NCI-H460 (cell line): ENCODE data around the gene CPA3. TPM values are rescaled to one million over a fixed set of nuclear protein-coding genes. Genes with fewer than 3 reads are reported as not detected.

Experiments used
- DNase-seq: peaks from one replicate; pipeline ENCODE4 v3.0.0-alpha.2; 2016; ENCODE audit warnings: low read depth; ENCODE audit errors: extremely low read depth
- total RNA-seq: library from RNA; depleted of rRNA; stranded (reverse); fragments of >200 nt; shearing (Covaris generic); gene quantifications from 2 replicates; pipeline ENCODE4 v1.2.3, GENCODE V29; 2014; rRNA removed

The CPA3 gene
- total RNA-seq, 1 experiment from 2014 or later, result not detected

- DNase-seq, result no peak
Measured at GRCh38 chr3:148914936-148915690, 50.0 kb downstream of the CPA3 start.

DNA sequence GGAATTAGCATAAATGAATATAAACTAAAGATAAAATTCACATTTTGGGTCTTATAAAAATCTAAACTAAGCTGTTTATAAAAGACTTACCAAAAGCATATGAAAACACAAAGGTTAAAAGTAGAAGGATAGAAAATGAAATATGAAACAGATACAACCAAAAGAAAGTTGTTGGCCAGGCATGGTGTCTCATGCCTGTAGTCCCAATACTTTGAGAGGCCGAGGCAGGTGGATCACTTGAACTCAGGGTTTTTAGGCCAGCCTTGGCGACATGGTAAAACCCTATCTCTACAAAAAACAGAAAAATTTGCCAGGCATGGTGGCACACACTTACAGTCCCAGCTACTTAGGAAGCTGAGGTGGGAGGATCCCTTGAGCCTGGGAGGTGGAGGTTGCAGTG lies 51.0 kb downstream of the CPA3 start:
- no peak for DNase-seq

DNA sequence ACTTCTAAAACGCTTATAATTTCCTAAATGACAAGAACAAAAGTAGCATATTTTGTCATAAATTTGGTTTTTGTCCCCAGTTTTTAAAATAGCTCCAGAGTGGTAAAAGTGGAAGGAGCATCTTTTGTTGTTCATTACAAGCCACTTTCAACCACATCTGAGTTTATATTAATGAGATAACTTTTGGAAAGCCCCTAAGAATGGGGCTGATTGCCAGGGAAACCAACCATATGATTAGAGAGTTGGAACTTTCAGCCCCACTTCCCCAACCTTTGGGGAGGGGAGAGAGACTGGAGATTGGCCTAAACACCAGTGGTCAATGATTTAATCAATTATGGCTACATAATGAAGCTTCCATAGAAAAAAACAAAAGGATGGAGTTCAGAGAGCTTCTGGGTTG lies 57.4 kb downstream of the CPA3 start:
- no peak for DNase-seq

GRCh38 chr3:148923592-148923991 lies 58.5 kb downstream of the CPA3 start:
- DNase-seq, result no peak

GRCh38 chr3:148924562-148924961 lies 59.5 kb downstream of the CPA3 start:
- DNase-seq, result no peak

DNA sequence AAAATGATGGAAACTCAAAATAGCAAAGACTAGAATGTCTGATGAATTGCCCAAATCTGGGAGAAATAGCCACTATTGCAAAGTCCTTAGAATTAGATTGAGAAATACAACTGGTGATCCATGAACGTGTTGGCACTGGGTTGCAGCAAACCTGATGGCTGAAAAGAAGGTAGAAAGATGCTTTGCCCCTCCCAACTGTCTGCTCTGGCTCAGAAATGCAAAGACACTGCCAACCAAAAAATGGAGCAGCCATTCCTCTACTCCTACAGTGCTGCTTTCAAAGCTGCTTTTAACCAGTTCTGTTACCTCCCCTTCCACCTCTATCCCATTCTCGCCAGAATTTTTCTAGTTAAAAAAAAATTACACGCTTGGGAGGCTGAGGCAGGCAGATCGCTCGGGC lies 60.7 kb downstream of the CPA3 start:
- DNase-seq, result no peak

DNA sequence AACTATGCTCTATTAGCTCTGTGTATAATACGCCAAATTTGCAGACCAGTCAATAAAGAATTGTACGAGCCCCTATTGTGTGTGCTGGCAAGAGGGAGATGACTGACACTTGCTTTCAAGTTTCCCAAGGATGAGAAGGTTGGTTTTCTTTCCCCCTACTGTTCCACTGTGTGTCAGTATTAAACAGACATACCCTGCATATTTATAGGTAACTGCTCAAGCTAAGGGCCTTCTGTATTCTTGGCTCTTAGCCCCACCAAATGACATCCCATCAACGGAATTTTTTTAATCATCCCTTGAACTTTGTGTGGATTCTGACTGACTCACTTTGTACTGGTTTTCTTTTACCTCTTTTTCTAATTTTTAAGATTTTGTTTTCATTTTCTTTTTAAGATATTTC lies 65.7 kb downstream of the CPA3 start:
- DNase-seq, result no peak

DNA sequence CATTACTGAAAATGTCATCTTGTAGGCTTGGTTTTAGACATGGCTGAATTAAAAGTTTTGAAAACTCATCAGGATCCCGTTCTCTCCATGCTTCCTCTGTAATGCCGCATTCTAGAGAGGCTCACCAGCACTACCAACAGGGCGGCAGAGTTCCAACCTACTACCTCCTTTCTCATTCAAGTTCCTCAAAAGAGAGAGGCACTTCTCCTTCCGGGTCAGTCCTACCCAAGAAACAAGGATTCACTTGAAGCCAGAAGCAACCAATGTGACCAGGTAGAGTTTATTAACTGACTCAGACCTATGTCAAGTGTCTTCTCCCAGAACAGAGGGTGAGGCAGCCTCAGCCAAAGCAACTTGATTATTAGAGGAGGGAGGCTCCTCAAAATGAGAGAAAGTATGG lies 66.5 kb downstream of the CPA3 start:
- DNase-seq, result no peak

GRCh38 chr3:148932972-148933371 lies 67.9 kb downstream of the CPA3 start:
- DNase-seq, result no peak

DNA sequence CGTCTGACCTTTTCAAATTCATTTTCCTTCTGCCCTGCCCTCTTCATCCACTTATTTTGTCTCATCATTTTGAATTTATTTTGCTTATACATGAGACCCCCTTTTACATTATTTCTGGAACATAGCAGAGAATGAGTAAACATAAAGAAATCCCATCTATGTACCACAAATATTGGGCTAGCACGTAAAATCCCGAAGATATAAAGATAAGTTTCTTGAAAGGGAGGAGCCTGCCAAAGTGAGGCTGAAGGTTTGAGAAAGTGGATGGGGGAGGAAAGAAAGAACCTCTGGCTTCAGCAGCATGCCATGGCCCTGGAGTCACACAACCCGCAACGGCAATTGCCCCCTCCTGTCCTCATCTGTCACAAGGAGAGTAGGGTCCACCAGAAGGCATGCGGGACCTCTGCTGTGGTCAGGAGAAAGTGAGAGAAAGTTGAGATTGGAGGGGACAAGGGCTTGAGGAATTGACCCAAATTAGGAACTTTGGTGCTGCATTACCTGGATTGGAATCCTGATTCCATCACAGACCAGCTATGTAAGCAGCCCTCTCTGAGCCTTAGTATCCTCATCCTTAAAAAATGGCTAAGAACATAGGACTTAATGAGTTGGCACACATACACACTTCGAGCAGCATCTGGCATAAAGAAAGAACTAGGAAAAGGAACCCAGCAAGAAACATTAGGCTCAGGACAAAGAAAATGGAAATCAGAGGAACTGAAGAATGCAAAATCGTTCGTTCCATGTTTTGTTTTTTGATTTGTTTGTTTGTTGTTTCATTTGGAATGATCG lies 72.6 kb downstream of the CPA3 start:
- DNase-seq, result no peak

DNA sequence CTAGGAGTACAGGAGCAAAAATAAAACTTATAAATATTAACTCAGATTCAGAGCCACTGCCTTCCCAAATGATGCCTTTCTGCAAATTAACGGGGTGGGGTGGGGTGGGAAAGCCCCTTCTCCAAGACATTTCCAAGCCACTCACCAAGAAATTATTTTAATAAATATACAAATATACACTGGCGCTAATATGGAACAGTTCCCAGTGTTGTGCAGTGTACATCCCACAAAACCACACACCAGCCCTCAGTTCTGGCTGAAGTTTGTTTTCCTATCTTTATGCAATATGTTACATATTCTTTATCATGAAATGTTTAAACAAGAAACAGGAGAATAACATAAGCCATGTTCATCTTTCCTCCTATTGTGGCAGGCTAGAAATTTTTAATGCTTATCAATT lies 73.2 kb downstream of the CPA3 start:
- DNase-seq, result no peak

DNA sequence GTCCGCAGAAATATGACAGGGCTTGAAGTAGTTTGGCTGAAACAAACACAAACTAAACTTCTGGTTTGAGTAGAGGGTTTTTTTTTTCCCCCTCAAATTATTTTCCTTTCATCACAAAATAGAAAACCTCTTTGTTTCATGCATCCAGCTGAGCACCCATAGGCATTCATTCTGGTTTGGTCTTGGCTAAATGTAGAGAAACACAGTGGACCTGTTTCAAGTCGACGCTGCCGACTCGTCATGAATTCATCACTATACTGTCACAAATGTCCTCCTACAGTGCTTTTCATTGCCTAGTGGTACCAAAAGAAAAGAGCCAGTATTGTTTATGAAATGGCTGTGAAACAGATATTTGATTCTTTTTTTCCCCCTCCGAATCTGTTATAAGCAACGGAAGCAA lies 73.8 kb downstream of the CPA3 start:
- no peak for DNase-seq

DNA sequence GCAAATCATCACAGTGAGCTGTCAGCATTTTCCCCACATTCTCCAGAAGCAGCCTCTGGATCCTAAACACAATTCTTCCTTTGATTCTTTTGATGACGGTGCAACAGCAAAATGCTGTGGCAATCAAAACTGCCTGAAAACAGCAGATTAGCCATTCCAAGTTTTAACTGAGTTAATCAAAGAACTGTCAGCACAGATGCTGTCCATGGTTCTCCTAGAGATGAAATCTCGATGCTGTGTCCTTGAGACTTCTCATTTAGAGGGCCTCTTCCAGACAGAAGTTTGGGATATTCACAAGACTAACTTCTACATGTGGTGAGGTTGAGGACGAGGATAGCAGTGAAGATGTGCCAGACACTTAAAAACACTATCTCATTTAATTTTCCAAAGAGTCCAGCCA lies 75.9 kb downstream of the CPA3 start:
- DNase-seq, result no peak

GRCh38 chr3:148943506-148944205 lies 78.6 kb downstream of the CPA3 start:
- peak; percentile 81 for DNase-seq

- no peak for DNase-seq
Measured at GRCh38 chr3:148945116-148945515, 80.0 kb downstream of the CPA3 start.

Other genes starting within 250 kb of the CPA3 start
- 0.10 TPM in 1 of 2 replicates, not detected in the other for gene AGTR1, start 167.4 kb upstream of the CPA3 start, total RNA-seq
- gene CPB1, start 37.5 kb upstream of the CPA3 start, total RNA-seq, result not detected in 2 replicates
- gene GYG1, start 126.2 kb downstream of the CPA3 start, total RNA-seq, result 27.7 and 28.7 TPM in 2 replicates
- gene HLTF, start 221.2 kb downstream of the CPA3 start, total RNA-seq, result 50.0 and 50.8 TPM in 2 replicates